NCI-H460 (cell line): ENCODE data around the gene ZNF701. TPM values are rescaled to one million over a fixed set of nuclear protein-coding genes. Genes with fewer than 3 reads are reported as not detected.
"Not testable (repeated sequence)": the region's sequence is repeated elsewhere in the genome, so short reads cannot be mapped to it uniquely, and the experiment has no call there.

Experiments
- DNase-seq: peaks from one replicate; pipeline ENCODE4 v3.0.0-alpha.2; 2016; ENCODE audit warnings: low read depth; ENCODE audit errors: extremely low read depth
- total RNA-seq: library from RNA; depleted of rRNA; stranded (reverse); fragments of >200 nt; shearing (Covaris generic); gene quantifications from 2 replicates; pipeline ENCODE4 v1.2.3, GENCODE V29; 2014

ZNF701 gene
- total RNA-seq, 1 experiment from 2014 or later = 10.5 TPM

DNA sequence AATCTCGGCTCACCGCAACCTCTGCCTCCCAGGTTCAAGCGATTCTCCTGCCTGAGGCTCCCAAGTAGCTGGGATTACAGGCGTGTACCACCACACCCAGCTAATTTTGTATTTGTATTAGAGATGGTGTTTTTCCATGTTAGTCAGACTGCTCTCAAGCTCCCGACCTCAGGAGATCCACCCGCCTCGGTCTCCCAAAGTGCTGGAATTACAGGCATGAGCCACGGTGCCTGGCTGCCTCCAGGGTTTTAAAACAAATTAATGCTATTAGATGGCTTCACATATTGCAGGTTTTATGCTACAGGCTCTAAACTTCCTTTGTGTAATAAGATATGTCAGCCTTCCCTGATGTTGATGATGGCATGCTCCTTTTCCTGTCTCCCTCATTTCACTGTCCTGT lies 8.5 kb upstream of the ZNF701 start:
- not testable (repeated sequence) for DNase-seq

DNA sequence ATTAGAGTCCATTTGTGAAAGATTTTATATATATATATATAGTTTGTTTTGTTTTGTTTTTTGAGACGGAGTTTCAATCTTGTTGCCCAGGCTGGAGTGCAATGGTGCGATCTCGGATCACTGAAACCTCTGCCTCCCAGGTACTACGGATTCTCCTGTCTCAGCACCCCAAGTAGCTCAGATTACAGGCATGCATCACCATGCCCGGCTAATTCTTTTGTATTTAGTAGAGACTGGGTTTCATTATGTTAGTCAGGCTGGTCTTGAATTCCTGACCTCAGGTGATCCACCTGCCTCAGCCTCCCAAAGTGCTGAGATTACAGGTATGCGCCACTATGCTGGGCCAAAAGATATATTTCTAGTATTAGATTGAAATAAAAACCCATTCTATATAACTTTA lies 4.0 kb upstream of the ZNF701 start:
- DNase-seq = no peak

DNA sequence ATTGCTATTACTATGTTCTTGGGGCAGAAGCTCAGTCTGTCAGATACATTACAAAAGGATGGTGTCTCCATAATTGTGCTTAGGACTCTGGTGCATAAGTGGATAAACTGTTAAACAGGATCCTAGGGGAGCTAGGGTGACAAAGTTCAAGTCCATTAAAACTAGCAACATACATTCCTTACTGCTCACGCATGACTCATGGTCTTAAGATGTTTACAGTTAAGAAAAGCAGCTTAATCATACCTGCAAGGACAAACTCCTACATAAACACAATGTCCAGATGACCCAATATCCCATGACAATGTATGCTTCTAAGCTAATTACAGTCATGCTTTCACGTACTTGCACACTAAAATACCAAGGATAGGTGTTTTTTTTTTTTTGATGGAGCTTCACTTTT lies 3.5 kb upstream of the ZNF701 start:
- peak; percentile 8 for DNase-seq

DNA sequence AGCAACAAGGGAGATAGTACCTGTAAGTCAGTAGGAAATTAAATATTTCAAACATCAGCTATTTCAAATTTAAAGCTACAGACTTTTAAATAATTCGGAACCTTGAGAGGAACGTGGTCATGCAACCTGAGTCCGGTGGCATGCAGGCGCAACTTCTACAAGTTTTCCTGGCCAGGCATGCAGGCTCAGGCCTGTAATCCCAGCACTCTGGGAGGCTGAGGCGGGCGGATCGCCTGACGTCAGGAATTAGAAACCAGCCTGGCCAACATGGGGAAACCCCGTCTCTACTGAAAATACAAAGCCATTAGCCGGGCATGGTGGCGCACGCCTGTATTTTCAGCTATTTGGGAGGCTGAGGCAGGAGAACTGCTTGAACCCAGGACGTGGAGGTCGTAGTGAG lies 2.2 kb upstream of the ZNF701 start:
- no peak for DNase-seq

DNA sequence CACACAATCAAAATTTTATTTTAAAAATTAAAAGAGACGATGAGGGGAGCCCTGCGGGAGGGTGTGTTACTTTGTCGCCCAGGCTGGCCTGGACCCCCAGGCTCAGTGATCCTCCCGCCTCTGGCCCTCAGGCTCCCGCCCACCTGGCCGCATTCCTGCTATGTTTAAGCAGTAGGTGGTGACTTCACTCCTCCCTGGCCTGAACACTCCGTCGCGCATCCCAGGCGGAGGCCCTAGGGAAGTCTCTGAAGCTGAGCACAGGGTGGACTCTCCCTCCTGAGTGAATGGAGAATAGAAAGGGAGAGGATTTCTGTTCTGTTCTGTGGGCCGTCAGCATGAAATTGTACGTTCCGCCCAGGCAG lies 468 bp upstream of the ZNF701 start:
- not testable (repeated sequence) for DNase-seq

DNA sequence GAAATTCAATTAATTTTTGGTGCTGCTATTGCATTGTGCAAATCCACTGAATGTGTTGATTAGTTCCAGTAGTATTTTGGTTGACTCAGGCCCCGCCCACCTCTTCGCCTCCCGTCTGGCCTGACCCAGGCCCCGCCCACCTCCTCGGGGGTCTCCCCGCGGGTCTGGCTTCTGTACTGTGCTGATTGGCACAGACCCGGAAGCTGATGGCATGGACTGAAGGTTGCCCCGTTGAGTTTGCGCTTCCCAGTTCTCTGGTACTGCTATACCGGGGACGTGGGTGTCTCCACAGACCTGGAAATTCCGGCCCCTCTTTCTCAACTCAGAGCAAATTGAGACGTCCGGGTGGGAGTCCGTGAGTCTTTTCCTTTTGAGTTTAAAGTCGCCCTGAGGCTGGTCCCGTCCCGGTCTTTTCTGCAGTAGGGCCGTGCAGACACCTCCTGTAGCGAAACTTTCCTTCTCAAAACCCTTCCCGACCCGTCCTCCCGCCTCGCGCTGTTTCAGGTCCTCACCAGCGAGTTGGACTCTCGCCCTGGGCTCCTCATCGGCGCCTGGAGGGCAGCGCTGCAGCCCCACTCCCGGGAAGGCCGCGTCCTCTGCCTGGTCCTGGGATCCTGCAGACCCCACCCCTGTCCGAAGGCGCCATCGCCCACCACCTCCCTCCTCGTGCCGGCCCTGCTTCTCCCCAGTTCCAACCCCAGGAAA lies 14.8 kb downstream of the ZNF701 start:
- DNase-seq = no peak

DNA sequence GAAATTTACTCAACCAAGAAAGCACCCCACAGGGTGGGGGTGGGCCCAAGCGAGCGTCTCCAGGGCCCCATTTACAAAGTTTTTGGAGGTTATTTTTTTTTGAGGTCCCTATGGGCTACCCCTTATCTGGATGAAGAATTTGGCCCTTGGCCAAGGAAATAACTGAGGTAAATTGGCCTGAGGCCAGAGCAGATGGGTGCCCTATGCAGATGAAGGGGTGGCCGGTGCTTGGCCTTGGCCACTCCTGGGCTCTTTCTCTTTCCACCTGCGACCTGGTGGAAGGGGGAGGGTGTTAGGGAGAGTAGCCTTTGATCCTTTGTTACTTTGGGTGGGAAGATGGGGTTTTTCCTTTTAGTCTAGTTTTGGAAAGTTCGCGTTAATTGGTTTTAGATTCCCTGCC lies 15.5 kb downstream of the ZNF701 start:
- DNase-seq = no peak

DNA sequence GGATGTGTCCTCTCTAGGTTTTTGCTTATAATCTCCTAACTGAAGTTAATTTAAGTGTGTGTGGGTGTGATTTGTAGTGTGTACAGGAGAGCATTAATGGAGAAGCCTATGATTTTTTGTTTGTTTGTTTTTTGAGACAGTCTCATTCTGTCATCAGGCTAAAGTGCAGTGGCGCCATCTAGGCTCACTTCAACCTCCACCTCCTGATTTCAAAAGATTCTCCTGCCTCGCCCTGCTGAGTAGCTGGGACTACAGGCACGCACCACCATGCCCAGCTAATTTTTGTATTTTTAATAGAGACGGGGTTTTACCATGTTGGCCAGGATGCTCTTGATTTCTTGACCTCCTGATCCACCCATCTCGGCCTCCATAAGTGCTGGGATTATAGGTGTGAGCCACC lies 20.6 kb downstream of the ZNF701 start:
- no peak for DNase-seq

DNA sequence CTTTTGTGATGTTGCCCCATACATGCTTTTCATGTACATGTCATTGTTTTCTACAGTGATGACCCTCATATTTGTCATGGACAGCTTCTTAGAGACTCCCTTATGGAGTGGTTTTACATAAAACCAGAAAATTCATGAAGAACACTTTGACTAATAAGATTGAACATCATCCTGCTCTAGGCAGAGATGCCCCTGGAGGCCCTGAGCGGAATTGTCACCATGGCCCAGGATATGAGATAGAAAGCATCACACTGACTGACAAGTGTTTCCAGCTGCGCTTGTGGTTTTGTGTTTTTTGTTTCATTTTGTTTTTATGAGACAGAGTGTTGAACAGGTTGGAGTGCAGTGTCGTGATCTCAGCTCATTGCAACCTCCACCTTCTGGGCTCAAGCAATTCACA lies 22.2 kb downstream of the ZNF701 start:
- DNase-seq = no peak

DNA sequence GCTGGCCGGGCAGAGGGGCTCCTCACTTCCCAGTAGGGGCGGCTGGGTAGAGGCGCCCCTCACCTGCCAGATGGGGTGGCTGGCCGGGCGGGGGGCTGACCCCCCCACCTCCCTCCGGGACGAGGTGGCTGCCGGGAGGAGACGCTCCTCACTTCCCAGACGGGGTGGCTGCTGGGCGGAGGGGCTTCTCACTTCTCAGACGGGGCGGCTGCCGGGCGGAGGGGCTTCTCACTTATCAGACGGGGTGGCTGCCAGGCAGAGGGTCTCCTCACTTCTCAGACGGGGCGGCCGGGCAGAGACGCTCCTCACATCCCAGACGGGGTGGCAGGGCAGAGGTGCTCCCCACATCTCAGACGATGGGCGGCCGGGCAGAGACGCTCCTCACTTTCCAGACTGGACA lies 23.4 kb downstream of the ZNF701 start:
- DNase-seq = not testable (repeated sequence)

DNA sequence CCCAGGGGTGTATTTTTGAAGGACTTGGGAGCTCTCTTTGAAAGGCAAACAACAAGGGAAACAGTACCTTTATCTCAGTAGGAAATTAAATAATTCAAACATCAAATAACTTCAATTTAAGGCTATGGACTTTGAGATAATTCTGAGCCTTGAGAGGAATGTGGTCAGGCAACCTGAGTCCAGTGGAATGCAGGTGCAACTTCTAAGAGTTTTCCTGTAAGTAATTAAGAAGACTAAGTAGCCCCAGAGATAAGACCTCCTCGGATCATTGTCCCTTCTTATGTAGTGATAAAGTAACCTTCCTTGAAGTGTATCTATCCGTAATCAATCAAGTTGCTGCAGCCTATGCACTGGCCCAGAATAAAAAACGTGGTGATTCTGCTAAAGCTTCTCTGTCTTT lies 29.2 kb downstream of the ZNF701 start:
- DNase-seq = no peak

DNA sequence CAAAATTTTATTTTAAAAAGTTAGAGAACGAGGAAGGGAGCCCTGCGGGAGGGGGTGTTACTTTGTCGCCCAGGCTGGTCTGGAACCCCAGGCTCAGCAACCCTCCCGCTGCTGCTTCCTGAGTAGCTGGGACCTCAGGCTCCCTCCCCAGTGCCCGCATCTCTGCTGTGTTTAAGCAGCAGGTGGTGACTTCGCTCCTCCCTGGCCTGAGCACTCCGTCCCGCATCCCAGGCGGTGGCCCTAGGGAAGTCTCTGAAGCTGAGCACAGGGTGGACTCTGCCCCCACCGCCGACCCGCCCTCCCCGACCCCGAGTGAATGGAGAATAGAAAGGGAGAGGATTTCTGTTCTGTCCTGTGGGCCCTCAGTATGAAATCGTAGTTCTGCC lies 30.5 kb downstream of the ZNF701 start:
- DNase-seq = no peak

DNA sequence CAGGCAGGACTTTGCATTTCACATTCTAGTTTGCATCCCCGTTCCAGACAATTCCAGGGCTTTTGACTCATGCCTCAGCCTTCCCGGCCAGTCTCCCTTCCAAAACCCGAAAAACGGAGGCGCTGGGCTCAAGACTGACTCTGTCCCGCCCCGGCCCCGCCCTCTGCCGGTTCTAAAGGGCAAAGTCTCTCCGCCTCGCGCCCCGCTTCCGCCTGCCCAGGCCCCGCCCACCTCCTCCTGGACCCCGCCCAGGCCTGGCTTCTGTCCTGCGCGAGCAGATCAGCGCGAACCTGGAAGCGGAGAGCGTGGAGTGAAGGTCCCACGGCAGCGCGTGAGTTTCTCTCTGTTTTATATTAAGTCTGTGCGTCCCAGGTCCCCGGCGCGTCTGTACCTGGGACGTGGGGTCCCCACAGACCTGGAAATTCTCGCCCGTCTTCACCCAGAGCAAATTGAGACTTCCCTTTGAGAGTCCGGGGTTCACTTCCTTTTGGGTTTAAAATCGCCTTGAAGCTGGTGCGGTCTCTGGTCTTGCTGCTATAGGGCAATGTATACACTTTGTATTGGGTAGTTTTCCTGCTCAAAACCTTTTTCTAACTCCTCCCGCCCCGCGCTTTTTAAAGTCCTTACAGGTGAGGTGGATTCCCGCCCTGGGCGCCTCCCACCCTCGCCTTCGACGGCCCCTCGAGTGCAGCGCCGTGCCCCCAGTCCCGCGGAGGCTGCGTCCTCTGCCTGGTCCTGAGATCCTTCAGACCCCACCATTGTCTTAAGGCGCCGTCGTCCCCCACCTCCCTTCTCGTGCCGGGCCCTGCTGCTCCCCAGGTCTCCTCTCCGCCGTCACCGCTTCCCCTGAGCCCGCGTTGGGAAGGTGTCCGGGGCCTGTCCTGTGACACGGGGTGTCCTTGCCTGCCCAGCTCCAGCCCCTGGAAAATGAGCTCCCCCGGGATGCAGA lies 31.2 kb downstream of the ZNF701 start:
- DNase-seq = peak; percentile 64

DNA sequence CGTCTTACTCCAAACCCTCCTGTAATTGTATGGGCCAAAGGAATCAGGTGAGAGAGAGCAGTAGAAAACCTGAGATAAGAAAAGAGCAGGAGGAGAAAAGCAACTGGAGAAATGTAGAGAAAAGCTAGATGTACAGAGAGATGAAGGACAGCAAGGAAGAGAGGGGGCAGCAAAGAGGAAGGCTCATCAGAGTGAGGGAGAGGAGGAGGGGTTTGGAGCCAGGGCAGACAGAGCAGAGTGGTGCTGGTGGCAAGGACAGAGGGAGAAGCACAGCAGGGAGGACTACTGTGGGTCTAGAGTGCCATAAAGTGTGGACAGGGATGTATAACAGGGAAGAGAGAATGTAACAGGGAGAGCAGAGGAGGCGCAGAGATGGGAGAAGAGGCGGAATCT lies 31.9 kb downstream of the ZNF701 start:
- DNase-seq = not testable (repeated sequence)

DNA sequence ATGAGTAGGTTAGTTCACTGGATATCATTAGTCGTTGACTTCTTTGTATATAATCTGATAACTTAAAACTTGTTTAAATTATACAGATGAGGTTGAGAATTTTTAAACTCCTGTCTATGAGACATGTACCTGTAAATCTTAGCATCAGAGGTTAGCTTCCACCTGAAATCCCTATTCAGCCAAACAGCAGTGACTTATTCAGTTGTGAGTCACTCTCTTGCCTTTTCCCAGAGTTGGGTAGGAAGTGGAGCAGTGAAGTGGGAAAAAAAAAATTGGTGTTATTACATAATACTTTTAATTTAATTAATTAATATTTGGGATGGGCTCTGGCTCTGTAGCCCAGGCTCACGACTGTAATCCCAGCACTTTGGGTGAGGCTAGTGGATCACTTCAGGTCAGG lies 32.9 kb downstream of the ZNF701 start:
- no peak for DNase-seq

DNA sequence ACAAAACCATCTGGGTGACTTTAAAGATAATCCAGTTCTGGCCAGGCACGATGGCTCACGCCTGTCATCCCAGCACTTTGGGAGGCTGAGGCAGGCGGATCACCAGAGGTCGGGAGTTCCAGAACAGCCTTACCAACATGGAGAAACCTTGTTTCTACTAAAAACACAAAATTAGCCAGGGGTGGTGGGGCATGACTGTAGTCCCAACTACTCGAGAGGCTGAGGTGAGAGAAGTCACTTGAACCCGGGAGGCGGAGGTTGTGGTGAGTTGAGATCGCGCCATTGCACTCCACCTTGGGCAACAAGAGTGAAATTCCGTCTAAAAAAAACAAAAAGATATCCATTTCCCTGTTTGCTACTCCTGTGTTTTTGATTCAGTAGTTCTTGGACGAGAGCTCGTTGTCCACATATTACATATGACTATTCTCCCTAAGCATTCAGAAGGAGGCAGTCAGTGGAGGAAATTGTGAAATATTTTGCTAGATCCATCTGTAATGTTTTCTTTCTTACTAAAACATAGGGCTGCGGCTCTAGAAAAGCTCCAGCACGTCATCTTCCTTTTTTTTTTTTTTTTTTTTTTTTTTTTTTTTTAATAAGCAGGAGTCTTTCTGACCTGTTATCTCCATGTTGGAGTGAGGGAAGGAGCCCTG lies 33.6 kb downstream of the ZNF701 start:
- no peak for DNase-seq

DNA sequence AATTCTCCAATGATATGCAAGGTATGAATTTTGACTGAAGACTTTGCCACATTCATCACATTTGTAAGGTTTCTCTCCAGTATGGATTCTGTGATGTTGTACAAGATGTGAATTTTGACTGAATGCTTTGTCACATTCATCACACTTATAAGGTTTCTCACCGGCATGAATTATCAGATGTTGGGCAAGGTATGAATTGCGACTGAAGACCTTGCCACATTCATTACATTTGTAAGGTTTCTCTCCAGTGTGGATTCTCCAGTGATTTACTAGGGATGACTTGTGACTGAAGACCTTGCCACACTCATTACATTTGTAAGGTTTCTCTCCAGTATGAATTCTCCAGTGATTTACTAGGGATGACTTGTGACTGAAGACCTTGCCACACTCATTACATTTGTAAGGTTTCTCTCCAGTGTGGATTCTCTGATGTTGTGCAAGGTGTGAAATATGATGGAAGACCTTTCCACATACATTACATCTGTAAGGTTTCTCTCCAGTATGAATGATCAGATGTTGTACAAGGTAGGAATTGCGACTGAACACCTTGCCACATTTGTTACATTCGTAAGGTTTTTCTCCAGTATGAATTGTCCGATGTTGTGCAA lies 43.3 kb downstream of the ZNF701 start:
- no peak for DNase-seq

DNA sequence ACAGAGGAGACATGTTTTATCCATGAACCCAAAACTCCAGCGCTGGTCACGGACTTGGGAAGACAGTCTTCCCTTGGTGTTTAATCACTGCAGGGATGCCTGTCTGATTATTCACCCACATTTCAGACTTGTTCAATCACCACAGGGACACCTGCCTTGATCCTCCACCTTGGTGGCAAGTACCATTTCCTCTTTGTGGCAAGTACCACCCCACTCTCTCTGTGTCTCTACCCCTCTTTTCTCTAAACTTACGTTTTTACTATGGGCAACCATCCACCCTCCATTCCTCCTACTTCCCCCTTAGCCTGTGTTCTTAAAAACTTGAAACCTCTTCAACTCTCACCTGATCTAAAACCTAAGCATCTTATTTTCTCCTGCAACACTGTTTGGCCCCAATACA lies 51.3 kb downstream of the ZNF701 start:
- no peak for DNase-seq

DNA sequence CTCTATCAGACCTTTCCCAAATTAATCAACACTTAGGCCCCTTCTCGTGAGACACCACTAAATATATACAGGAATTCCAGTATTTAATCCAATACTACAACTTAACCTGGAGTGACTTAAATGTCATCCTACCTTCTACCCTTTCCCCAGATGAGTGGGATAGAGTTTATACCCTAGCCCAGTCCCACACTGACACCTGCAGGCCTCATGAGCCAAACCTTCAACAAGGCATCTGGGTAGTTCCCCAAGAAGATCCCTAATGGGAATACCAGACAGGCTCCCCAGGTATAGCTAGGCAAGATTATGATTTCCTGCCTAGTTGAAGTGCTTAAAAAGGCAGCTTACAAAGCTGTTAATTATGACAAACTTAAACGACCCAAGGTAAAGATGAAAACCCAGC lies 52.2 kb downstream of the ZNF701 start:
- DNase-seq = no peak

DNA sequence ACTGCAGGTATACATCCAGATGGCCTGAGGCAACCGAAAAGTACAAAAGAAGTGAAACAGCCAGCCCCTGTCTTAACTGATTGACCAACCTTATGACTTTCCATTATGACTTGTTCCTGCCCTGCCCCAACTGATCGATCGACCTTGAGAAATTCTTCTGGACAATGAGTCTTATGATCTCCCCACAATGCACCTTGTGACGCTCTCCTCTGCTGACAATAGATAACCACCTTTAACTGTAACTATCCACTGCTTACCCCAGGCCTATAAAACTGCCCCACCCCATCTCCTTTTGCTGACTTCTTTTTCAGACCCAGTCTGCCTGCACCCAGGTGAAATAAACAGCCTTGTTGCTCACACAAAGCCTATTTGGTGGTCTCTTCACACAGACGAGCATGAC lies 56.8 kb downstream of the ZNF701 start:
- no peak for DNase-seq

DNA sequence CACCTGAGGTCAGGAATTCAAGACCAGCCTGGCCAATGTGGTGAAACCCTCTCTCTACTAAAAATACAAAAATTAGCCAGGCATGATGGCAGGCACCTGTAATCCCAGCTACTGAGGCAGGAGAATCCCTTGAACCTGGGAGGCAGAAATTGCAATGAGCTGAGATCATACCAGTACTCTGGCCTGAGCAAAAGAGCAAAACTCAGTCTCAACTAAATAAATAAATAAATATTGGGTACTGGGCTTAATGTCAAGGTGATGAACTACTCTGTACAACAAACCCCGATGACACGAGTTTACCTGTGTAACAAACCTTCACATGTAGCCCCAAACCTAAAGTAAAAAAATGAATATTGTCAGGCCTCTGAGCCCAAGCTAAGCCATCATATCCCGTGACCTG lies 57.4 kb downstream of the ZNF701 start:
- not testable (repeated sequence) for DNase-seq
